Heart left ventricle (tissue), 13 donors: Measurements from ENCODE around the gene SHC1.

ENCODE experiments used
- CTCF ChIP-seq, 12 donors: fragments of 200-600 bp; sonication (generic) in 4 of 12; IDR thresholded peaks; one replicate each; pipeline versions ENCODE4 v1.5.0 to v1.8.0; 2018 to 2022; ENCODE audit warnings: antibody characterized with exemption in 12 of 12, mild to moderate bottlenecking in 5 of 12
- POLR2A ChIP-seq, 2 donors: fragments of 450-650 bp; IDR thresholded peaks; one replicate each; pipeline ENCODE4 v1.6.1; 2017; ENCODE audit warnings: antibody characterized with exemption in 2 of 2, mild to moderate bottlenecking in 2 of 2, moderate library complexity in 2 of 2
- donor health status: ischemic (EF 13 %, LVEDD 7.1; RV severe dilation, severe dysfunction).
- donor health status: DM: no; HTN: yes; CAD: no.
- donor health status: DM: no; HTN: no; CAD: no.
- donor health status: ischemic (EF 25% LVEDD 6.9; RV normal size, moderate dysfunction).
- donor health status: ischemic (EF 25% LVEDD 5.7; RV mildly dilated, moderate dysfunction).
- donor health status: ischemic (EF 35%, LVEDD 5.7; RV mildly dilated, moderate dysfunction).
- donor health status: nonischemic (EF 11% LVEDD 7.7; RV severe dilation, severe dysfunction).
- donor health status: DM: yes; HTN: yes; CAD: no.
- donor health status: PGD.
- donor health status: ischemic (EF 29% LVEDD 5.4; RV normal size, mild dysfunction).
- donor health status: nonischemic (EF 23%, LVEDD 6.1; RV moderate dilation, normal function).

- TF ChIP-seq CTCF (IDR thresholded peaks at IDR 0.05): no peak
- no peak for TF ChIP-seq POLR2A (IDR thresholded peaks at IDR 0.05)
Measured at GRCh38 chr1:154944401-154945159, 26.0 kb downstream of the SHC1 start.
